ENCODE measurements around the gene AIF1. TPM values are rescaled to one million over a fixed set of nuclear protein-coding genes. Genes with fewer than 3 reads are reported as not detected.
"Not testable (repeated sequence)": the region's sequence is repeated elsewhere in the genome, so short reads cannot be mapped to it uniquely, and the experiment has no call there.

Gene AIF1
- total RNA-seq, 1 donor from 2014 or later = 6.9 TPM

DNA sequence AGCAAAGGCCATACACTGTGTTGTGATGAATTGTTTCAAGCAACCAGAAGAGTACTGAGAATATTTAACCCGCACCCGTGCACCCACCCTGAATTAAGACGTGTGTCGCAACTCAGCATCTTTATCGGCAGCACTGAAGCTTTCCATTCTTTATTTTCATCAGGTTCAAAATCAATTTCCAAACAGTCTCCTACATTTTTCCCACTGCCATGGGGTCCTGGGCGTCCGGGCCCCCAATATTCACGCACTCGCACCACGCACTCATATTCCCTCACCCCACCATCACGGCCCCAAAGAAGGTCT, 34.6 kb upstream of the AIF1 start:
- DNase-seq (ENCODE audit: low spot score in 2 of 2) (no peak), FAIRE-seq (no peak)

DNA sequence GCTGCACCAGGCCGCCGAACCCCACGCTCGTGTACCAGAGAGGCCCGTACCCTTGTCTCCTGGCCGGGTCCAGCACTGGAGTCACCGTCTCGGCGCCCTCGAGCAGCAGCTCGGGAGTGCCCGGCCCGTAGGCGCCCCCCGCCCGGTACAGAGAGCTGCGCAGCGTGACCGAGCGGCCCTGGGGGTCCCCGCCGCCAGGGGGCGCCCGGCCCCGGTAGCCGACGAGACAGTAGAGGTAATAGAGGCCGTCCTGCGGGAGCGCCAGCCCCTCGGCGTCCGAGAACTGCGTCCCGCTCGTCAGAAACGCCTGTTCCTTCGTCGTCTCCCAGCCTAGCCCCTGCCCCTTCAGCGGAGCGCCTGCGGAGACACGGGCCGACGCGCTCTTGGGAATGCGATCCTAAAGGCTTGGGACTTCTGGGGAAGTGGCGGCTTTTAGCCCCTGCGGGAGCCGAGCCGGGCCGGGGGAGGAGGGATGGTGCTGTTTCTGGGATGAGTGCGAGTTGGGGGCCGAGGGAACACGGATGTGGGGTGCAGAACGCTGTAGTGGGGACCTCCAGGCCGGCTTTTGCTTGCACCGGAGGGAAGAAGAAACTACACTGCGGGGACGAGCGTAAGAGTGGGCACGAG, 34.1 kb upstream of the AIF1 start:
- DNase-seq (ENCODE audit: low spot score in 2 of 2) = peak; percentile 79 to 93
- no peak for FAIRE-seq

DNA sequence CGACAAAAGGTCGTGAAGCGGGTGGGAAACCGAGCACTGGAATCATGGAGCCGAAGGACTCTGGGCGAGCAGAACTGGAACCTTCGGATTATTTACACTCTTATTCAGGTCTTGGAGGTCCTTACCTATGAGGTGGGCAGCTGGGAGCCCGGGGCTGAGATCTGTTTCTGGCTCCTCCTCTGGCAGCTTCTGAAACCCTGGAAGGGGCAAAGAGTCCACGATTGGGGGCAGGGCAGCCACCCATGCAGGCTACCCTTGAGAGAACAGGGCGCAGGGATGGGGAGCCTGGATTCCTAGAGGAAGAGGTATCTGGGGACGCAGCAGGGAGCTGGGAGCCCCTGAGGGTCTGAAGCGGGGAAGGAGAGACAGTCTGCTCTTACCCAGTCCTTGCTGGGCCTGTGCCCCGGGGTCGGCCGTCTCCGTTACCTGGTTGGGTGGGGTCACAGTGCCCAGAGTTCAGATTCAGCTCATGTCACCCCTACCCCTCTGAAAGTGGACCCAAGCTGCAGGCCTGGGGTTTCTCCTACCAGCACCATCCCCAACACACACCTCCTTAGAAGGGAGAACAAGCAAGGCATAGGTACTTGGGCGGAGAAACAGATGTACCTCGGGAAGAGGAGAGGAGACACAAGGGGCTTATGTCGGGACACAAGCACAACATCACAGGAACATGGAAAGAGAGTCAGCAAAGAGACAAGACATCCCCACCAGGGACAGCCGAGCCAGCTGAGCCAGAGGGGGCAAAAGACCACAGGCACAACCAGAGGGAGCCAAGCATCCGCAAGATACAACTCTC, 33.4 kb upstream of the AIF1 start:
- FAIRE-seq = no peak
- DNase-seq (ENCODE audit: low spot score in 2 of 2) = no peak

DNA sequence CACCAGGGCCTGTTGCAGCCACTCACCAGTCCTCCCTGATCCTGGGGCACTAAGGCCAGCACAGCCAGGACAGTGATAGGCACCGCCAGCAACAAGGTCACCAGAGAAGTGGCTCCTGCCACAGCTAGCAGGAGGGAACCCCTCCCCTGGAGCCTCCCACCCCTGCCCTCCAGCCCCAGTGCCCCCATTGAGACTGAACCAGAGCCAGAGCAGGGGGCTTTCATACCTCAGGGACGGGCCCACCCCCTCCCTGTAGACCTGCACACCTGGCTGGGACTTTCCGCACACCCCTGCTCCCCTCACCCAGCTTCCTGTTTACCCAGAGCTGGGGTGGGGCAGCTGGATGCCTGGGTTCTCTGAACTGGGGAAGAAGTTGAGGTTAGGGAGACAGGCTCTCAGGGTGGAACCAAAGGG, 32.8 kb upstream of the AIF1 start, which contains the start of gene LTB:
Gene LTB, minus strand, starts transcription at position 195 of the 414 bp plus-strand sequence. Its CDS starts 7 bp downstream, at position 188.
- no peak for FAIRE-seq
- DNase-seq (ENCODE audit: low spot score in 2 of 2) = no peak

DNA sequence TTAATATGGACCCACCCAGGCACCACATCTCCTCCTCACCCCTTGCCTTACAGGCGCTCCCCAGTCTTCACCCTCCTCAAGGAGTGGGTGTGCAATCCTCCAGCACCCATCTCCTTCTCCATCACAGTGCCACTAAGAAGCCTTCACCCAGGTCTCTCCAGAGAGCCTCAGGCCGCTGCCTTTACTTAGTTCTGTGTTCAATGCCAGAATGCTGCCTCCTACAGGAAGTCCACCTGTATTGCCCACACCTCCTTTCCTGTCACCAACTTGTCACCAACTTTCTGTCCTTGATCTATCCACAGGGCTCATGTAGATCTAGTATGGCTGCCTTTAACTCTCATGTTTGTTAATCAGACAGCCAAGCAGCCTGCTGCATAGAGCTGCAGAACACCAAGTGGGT, 29.5 kb upstream of the AIF1 start:
- DNase-seq (ENCODE audit: low spot score in 2 of 2) (no peak), FAIRE-seq (no peak)

DNA sequence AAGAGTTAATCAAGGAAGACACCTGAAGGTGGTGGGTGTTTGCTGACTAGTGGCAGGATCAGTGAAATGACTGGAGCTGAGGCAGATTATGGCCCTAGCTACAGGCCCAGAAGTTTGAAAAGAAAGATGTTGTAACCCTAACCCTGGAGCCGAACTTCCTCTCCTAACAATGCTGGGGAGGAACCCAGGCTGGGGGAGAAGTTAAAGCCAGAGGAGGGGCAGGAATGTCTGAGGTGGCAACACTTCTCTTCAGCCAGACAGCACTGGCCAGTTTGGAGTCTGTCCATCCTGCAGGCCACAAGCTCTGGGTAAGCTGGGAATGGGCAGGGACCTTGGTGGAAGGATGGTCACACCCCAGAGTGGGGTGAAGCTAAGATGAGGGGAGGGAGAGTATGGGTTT, 29.0 kb upstream of the AIF1 start, which contains the start of gene LST1:
Gene LST1, plus strand, starts transcription at position 270 of the 400 bp plus-strand sequence. CDS start 1,023 bp downstream, outside the sequence.
- DNase-seq (ENCODE audit: low spot score in 2 of 2) = no peak
- FAIRE-seq = no peak

DNA sequence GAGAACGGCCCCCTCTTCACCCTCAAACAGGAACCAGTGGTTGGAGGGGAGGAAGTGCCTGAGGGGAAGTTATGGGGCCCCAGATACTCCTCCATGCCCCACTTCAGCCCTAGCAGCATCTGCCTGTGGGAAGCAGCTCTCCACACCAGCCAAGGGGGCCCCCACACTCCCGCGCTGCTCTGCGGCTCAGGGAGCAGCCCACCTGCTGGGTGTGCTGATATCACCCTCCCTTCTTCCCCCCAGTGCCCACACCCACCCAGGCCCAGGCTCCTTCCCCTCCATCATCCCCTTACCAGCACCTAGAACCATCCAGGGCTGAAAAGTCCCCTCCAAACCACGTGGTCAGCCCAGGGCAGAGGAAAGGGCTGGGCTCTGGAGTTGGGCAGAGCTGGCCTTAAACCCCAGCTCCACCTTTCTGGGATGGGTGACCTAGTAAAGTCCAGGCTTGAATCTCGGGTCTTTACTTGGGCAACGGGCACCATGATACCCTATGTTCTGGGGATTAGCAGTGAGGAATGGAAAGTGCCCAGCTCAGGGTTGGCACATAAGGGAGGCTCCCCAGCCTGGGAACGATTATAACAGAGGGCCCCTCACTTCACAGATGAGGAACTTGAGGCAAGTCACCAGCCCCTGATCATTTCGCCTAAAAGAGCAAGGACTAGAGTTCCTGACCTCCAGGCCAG, 28.3 kb upstream of the AIF1 start:
- DNase-seq (ENCODE audit: low spot score in 2 of 2) (peak in 1 of 2 donors; percentile 8), FAIRE-seq (no peak)

DNA sequence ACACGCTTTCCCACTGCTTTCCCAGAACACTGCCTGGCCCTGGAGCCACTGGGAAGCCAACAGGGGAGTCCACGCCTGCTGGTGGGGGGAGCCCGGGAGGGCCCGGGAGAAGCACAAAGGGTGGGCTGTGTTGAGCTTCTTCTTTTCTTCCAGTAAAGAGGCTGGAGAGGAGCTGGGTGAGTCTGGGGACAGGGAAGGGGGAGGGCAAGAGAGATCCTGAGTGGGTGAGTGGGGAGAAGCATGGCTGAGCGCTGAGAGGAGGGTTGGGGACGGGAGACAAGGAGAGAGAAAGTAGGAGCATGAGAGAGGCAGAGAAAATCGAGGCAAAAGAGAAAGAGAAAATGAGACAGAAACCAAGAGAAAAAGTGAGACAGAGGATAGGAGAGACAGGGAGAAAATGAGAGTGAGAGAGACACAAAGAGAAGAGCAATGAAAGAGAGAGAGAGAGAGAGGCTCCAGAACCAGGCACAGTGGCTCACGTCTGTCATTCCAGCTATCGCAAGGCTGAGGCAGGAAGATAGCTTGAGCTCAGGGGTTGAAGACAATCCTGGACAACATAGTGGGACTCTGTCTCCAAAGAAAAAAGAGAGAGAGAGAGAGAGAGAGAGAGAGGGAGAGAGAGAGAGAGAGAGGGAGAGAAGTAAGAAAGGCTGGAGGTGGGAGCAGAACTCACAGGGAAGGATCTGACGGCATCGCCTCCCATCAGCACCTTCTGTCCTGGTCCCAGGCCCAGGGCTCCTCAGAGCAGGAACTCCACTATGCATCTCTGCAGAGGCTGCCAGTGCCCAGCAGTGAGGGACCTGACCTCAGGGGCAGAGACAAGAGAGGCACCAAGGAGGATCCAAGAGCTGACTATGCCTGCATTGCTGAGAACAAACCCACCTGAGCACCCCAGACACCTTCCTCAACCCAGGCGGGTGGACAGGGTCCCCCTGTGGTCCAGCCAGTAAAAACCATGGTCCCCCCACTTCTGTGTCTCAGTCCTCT, 26.9 kb upstream of the AIF1 start:
- DNase-seq (ENCODE audit: low spot score in 2 of 2) (no peak), FAIRE-seq (no peak)

DNA sequence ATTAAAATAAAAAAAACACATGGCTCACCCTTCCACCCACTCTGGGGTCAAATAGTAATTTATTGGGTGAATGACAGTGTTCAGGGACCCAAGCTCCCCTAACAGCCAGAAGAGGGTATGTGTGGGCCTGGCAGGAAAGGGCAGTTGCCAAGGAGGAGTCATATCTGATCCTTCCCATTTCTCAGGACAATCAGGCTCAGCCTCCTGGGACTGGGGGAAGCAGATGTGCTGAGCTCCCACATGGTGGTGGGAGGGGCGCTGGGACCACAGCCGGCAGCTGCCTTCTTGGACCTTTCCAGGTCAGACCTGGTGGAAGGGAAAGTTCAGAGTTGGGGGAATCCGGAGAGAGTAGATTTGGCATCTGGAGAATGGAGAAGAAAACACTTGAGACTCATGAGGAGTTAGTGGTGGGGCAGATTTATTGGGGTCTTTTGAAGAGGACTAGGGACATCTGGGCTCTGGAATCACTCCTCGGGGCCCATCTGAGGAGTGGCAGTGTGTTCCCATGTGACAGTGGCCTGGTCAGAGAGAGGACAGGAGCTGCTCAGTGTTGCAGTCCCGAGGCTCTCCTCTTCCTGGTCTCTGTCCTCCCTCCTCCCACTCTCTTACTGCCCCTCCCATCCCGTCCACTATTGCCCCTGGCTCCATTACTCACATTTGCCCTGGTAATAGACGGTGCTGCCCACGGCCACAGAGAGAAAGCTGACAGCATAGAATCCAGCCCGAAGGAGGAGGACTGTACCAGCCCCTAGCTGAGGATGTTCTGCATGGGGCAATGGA, 26.0 kb upstream of the AIF1 start:
- FAIRE-seq (no peak), DNase-seq (ENCODE audit: low spot score in 2 of 2) (no peak)

DNA sequence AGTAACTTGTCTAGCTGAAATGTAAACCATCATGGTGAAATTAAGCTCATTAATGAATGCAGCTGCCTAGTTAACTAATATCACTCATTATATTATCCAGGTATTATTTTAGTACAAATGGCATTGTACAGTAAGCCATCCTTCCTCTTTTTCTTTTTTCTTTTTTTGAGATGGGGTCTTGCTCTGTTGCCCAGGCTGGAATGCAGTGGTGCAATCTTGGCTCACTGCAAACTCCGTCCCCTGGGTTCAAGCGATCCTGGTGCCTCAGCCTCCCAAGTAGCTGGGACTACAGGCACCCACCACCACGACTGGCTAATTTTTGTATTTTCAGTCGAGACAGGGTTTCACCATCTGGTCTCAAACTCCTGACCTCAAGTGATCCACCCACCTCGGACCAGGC, 24.3 kb upstream of the AIF1 start:
- FAIRE-seq; DNase-seq (ENCODE audit: low spot score in 2 of 2): not testable (repeated sequence)

DNA sequence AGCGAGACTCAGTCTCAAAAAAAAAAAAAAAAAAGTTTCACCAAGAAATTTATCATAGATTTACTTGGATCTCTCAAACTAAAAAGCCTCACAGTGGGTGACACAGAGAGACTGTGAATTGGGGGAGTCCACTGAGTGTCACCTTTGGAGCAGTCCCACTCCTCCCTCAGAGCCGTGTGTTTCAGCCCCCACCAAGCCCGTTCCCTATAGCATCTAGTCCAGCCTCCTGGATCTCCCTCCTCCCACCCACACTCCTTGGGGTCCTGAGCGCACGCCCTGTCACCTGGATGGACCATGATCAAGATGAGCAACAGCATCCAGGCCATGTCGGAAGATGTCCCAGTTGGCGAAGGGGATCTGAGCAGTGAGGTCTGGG, 22.6 kb upstream of the AIF1 start:
- FAIRE-seq (no peak), DNase-seq (ENCODE audit: low spot score in 2 of 2) (no peak)

DNA sequence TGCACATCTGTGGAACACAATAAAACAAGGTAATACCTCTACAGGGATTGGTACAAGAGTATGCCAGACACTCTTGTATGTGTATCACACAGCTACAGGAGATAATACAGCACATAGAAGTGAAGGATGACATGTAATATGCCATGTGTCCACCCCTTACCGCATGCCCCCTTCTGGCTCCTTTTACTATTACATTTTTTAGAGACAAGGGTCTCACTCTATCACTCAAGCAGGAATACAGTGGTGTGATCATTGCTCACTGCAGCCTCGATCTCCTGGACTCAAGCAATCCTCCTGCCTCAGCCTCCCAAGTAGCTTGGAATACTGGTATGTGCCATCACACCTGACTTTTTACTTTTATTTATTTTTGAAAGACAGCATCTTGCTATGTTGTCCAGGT, 18.0 kb upstream of the AIF1 start:
- no peak for FAIRE-seq
- DNase-seq (ENCODE audit: low spot score in 2 of 2) = no peak

DNA sequence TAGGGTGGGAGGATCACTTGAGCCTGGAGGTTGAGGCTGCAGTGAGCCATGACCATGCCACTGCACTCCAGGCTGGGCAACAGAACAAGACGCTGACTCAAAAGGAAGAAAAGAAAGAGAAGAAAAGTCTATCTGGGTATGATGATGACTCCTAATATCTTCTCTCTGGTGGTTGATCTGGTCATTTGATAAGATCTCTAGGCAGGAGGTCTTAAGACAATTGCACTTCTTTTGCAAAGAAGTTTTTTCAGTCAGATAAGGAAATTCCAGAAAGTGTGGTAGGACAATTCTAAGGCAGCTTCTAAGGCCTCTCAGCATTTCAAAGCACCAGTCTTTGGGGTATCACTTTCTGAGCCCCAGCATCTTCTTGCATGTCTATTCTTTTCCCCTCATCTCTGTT, 7.7 kb upstream of the AIF1 start:
- no peak for FAIRE-seq
- DNase-seq (ENCODE audit: low spot score in 2 of 2) = no peak

DNA sequence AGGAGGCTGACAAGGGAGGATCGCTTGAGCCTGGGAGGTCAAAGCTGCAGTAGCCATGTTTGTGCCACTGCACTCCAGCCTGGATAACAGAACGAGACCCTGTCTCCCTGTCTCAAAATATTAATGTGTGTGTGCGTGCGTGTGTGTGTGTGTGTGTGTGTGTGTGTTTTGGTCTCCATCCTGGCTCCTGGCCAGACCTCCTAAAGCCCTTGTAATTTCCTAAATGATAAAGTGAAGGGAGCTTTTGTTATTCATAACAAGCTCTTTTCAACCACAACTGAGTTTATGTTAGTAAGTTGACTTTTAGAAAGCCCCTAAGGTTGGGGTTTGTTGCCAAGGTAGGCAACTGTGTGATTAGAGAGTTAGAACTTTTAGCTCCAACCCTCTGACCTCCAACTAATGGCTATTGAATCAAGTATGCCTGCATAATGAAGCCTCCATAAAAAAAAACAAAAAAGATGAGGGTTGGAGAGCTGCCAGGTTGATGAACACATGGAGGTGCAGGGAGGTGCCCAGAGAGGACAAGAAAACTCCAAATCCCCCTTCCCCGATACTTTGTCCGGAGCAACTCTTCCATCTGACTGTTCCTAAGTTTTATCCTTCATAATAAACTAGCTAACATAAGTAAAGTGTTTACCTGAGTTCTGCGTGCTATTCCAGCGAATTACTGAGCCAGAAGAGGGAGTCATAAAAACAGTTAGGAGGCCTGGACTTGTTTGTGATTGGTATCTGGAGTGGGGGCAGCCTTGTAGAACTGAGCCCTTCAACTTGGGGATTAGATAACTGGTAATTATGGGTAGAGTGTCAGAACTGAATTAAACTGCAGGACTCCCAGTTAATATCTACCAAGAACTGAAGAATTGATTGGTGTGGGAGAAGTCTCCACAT, 5.3 kb upstream of the AIF1 start:
- FAIRE-seq (no peak), DNase-seq (ENCODE audit: low spot score in 2 of 2) (no peak)

DNA sequence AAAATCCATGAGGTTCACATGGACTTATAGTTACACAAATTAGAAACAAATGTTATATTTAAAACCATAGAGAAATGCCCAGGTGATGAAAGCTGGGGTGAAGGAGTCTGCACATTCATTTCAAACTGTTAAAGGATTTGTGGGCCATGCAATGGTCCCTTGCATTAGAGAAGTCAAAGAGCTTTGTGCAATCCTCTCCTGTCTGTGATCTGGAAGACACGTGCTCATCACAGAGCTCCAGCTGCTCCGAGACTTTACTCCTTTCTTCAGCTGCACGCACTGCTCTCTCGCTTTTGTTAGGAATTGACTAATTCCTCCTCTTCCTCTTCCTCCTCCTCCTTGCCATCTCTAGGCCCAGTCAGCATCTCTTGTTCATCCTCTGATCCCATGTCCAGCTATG, 4.1 kb upstream of the AIF1 start:
- FAIRE-seq (no peak), DNase-seq (ENCODE audit: low spot score in 2 of 2) (no peak)

DNA sequence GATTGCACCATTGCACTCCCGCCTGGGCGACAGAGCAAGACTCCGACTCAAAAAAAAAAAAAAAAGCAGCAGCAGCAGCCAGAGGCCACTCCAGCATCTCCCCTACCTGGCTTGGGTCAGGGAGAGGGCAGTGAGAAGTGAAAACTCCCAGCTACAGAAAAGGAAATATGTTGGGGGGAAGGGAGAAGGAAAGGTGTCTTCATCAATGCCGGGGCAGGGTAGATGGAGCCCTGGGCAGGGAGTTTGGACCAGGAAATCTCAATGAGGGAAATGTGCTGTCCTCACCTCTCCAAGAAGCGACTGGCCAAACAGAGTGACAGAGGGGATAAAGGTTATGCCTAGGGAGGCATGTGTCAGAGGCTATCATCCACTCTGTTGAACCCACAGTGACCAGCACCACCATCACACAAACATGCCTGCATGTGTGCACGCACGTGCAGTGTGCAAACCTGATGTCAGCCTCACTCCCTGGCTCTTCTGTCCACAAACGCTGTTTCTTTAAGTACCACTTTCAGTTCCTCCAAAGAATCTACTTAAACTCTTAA, 887 bp upstream of the AIF1 start:
- FAIRE-seq (no peak), DNase-seq (ENCODE audit: low spot score in 2 of 2) (no peak)

DNA sequence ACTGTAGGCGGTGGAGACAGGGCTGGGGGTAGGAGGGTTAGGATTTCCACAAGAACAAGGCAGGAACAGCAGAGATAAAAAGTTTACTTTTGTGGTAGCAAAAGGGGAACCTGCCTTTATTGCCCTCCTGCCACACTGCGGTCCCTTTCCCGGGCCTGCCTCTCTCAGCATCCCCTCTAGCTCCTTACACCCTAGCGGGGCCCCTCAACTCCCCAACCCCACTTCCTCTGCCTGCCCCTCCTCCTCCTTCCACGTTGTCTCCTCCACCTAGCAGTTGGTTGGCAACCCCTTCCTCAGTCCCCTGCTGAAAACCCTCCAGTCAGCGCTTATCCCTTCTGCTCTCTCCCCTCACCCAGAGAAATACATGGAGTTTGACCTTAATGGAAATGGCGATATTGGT, 714 bp downstream of the AIF1 start:
- FAIRE-seq (no peak), DNase-seq (ENCODE audit: low spot score in 2 of 2) (no peak)

DNA sequence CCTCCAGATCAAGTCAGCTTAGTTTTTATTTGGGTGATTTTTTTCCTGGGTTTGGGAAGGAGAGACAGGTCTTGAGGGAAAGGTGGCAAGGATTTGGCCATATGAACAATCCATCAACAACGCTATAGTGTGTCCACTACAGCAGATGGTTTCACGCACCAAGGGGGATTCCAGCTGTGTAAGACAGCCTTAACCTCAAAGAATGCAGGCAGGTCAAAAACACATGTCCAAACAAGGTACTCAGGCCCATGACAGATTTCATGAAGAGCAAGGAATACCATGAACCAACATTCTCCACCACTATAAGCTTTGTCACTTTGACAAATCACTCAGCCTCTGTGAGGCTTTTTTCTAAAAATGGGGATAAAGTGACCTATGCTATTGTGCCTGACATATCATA, 2.0 kb downstream of the AIF1 start:
- no peak for FAIRE-seq

More for the DNA sequence above, 2.0 kb downstream of the AIF1 start:
- no peak for DNase-seq (ENCODE audit: low spot score in 2 of 2)

All from frontal cortex (tissue), 4 donors.